Measurements from ENCODE around the gene MARCHF2.

Gene MARCHF2

DNA sequence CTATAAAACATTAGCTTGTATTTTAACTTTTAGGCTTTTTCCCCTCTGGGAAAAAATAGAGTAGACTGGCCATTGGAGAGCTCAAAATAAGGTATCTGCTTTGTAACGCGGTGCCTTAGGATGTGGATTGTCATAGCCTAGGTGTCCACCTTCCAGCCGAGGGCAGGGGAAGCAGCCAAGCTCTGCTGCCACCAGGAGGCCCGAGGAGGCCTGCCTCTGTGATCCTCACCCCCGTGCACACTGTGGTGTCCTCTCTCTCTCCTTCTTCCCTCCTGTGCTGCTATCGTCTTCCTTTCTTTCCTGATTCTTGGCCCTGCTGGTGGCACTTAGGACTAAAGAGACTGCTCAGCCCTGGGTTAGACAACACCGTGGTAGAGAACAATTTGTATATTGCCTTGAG lies 43.0 kb downstream of the MARCHF2 start:
- no peak for TF ChIP-seq ZBTB7A (IDR thresholded peaks at IDR 0.05; ENCODE audit: low read depth)
- TF ChIP-seq NFIC (IDR thresholded peaks at IDR 0.05), result no peak
- TF ChIP-seq CREB1 (IDR thresholded peaks at IDR 0.05; ENCODE audit: low read depth), result no peak
- TF ChIP-seq TAF1 (IDR thresholded peaks at IDR 0.05; ENCODE audit: low read depth), result no peak
- no peak for TF ChIP-seq CEBPB (IDR thresholded peaks at IDR 0.05)
- TF ChIP-seq, protein P1, sequence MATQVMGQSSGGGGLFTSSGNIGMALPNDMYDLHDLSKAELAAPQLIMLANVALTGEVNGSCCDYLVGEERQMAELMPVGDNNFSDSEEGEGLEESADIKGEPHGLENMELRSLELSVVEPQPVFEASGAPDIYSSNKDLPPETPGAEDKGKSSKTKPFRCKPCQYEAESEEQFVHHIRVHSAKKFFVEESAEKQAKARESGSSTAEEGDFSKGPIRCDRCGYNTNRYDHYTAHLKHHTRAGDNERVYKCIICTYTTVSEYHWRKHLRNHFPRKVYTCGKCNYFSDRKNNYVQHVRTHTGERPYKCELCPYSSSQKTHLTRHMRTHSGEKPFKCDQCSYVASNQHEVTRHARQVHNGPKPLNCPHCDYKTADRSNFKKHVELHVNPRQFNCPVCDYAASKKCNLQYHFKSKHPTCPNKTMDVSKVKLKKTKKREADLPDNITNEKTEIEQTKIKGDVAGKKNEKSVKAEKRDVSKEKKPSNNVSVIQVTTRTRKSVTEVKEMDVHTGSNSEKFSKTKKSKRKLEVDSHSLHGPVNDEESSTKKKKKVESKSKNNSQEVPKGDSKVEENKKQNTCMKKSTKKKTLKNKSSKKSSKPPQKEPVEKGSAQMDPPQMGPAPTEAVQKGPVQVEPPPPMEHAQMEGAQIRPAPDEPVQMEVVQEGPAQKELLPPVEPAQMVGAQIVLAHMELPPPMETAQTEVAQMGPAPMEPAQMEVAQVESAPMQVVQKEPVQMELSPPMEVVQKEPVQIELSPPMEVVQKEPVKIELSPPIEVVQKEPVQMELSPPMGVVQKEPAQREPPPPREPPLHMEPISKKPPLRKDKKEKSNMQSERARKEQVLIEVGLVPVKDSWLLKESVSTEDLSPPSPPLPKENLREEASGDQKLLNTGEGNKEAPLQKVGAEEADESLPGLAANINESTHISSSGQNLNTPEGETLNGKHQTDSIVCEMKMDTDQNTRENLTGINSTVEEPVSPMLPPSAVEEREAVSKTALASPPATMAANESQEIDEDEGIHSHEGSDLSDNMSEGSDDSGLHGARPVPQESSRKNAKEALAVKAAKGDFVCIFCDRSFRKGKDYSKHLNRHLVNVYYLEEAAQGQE (IDR thresholded peaks at IDR 0.05; ENCODE audit: low read depth), result no peak
- TF ChIP-seq TCF12 (IDR thresholded peaks at IDR 0.05; ENCODE audit: low read depth), result no peak
- TF ChIP-seq, protein P2, sequence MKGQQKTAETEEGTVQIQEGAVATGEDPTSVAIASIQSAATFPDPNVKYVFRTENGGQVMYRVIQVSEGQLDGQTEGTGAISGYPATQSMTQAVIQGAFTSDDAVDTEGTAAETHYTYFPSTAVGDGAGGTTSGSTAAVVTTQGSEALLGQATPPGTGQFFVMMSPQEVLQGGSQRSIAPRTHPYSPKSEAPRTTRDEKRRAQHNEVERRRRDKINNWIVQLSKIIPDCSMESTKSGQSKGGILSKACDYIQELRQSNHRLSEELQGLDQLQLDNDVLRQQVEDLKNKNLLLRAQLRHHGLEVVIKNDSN (IDR thresholded peaks at IDR 0.05), result no peak

DNA sequence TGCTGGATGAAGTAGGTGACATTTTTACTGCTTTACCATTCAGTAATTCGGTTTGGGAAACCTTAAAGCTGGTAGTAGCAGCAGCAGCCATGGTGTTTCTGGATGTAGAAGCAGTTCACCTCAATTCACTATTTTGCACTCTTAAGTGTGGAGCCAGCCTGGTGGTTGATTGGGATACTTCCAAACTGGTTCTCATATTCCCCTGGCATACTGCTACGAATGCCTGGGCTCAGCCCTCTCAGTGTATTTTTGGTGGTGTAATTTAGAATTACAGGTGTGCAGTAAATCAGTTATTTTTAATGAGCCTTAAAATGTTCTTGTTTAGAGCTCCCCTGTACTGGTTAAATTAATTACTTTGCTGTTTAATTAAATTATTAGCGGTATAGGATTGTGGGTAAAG lies 44.1 kb downstream of the MARCHF2 start:
- TF ChIP-seq CEBPB (IDR thresholded peaks at IDR 0.05) (no peak), TEAD4 (IDR thresholded peaks at IDR 0.05) (no peak)
- TF ChIP-seq, protein P2 (IDR thresholded peaks at IDR 0.05), result no peak

DNA sequence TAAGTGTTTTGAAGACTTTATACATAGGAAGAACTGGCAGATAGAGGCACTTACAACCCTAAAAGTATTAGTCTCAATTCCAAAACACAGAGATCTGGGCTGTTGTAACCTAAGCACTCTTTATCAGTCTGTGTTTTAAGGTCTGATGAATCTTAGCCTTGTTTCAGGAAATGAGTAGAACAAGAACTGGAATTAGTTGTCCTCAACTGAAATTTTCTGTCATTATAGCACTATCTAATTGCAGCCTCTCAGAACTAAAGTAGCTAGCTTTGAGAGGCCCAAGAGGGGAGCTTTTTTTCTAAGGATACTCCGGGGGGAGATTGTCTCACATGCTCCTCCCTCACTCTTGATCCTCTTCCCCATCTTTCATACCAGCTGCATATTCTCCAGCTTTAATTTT lies 44.7 kb downstream of the MARCHF2 start:
- TF ChIP-seq NFIC (IDR thresholded peaks at IDR 0.05) (no peak), CEBPB (IDR thresholded peaks at IDR 0.05) (no peak), EP300 (IDR thresholded peaks at IDR 0.05; ENCODE audit: borderline replicate concordance) (no peak), TEAD4 (IDR thresholded peaks at IDR 0.05) (no peak), FOXM1 (IDR thresholded peaks at IDR 0.05; ENCODE audit: borderline replicate concordance, low read depth) (no peak), CREB1 (IDR thresholded peaks at IDR 0.05; ENCODE audit: low read depth) (no peak), RAD21 (IDR thresholded peaks at IDR 0.05; ENCODE audit: low read depth) (no peak), TCF12 (IDR thresholded peaks at IDR 0.05; ENCODE audit: low read depth) (no peak), YY1 (IDR thresholded peaks at IDR 0.05; ENCODE audit: low read depth) (no peak), EGR1 (IDR thresholded peaks at IDR 0.05) (no peak), ZBTB7A (IDR thresholded peaks at IDR 0.05; ENCODE audit: low read depth) (no peak), TAF1 (IDR thresholded peaks at IDR 0.05; ENCODE audit: low read depth) (no peak)
- TF ChIP-seq, protein P2 (IDR thresholded peaks at IDR 0.05), result no peak
- TF ChIP-seq, protein P3, sequence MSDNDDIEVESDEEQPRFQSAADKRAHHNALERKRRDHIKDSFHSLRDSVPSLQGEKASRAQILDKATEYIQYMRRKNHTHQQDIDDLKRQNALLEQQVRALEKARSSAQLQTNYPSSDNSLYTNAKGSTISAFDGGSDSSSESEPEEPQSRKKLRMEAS (IDR thresholded peaks at IDR 0.05), result no peak
- TF ChIP-seq, protein P1 (IDR thresholded peaks at IDR 0.05; ENCODE audit: low read depth), result no peak

DNA sequence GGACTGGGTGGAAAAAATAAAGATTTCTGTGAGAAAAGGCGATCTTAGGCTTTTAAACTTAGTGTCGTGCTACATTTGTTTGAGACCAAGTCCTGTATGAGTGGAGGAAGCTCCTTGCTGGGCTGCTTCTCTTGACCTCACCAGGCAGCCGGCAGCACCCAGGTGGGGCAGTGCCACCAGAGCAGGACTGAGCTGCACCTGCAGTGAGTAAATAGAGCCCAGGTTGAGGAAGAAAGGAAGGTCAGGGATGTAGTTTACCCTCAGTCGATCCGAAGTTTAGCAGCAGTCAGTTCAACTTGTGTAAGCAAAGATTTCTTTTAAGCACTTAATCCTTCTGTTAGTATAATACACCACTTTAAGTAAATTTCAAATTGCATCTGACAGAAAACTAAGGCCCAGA lies 45.3 kb downstream of the MARCHF2 start:
- no peak for TF ChIP-seq TAF1 (IDR thresholded peaks at IDR 0.05; ENCODE audit: low read depth)
- no peak for TF ChIP-seq EP300 (IDR thresholded peaks at IDR 0.05; ENCODE audit: borderline replicate concordance)
- TF ChIP-seq YY1 (IDR thresholded peaks at IDR 0.05; ENCODE audit: low read depth), result no peak
- no peak for TF ChIP-seq CREB1 (IDR thresholded peaks at IDR 0.05; ENCODE audit: low read depth)
- TF ChIP-seq RAD21 (IDR thresholded peaks at IDR 0.05; ENCODE audit: low read depth), result no peak
- no peak for TF ChIP-seq EGR1 (IDR thresholded peaks at IDR 0.05)
- TF ChIP-seq TCF12 (IDR thresholded peaks at IDR 0.05; ENCODE audit: low read depth), result no peak
- TF ChIP-seq FOXM1 (IDR thresholded peaks at IDR 0.05; ENCODE audit: borderline replicate concordance, low read depth), result no peak
- TF ChIP-seq, protein P1 (IDR thresholded peaks at IDR 0.05; ENCODE audit: low read depth), result no peak
- TF ChIP-seq, protein P3 (IDR thresholded peaks at IDR 0.05), result no peak
- TF ChIP-seq, protein P2 (IDR thresholded peaks at IDR 0.05), result no peak
- TF ChIP-seq TEAD4 (IDR thresholded peaks at IDR 0.05), result no peak
- no peak for TF ChIP-seq ZBTB7A (IDR thresholded peaks at IDR 0.05; ENCODE audit: low read depth)
- TF ChIP-seq CEBPB (IDR thresholded peaks at IDR 0.05), result no peak
- no peak for TF ChIP-seq NFIC (IDR thresholded peaks at IDR 0.05)

Measured in Ishikawa (cell line).